ENCODE results near the gene PIK3CB.
"Not testable (repeated sequence)": the region's sequence is repeated elsewhere in the genome, so short reads cannot be mapped to it uniquely, and the experiment has no call there.

Gene PIK3CB

GRCh38 chr3:138802223-138802622 is 32.5 kb downstream of the PIK3CB start:
- DNase-seq: not testable (repeated sequence)

GRCh38 chr3:138801792-138802191 is 32.9 kb downstream of the PIK3CB start:
- no peak for DNase-seq

GRCh38 chr3:138800248-138800647 is 34.5 kb downstream of the PIK3CB start:
- DNase-seq: no peak

- no peak for DNase-seq
Observed at GRCh38 chr3:138799822-138800221, 34.9 kb downstream of the PIK3CB start.

GRCh38 chr3:138797508-138798038 is 37.2 kb downstream of the PIK3CB start:
- no peak for DNase-seq

GRCh38 chr3:138796761-138797160 is 38.0 kb downstream of the PIK3CB start:
- no peak for DNase-seq

- DNase-seq: no peak
Observed at GRCh38 chr3:138786788-138787271, 47.9 kb downstream of the PIK3CB start.

GRCh38 chr3:138785951-138786350 is 48.8 kb downstream of the PIK3CB start:
- no peak for DNase-seq

- DNase-seq: peak; percentile 59
Observed at GRCh38 chr3:138785362-138785857, 49.3 kb downstream of the PIK3CB start.

GRCh38 chr3:138782755-138783154 is 52.0 kb downstream of the PIK3CB start:
- DNase-seq: no peak

- DNase-seq: no peak
Observed at GRCh38 chr3:138781012-138781470, 53.7 kb downstream of the PIK3CB start.

GRCh38 chr3:138778643-138779042 is 56.1 kb downstream of the PIK3CB start:
- DNase-seq: no peak

GRCh38 chr3:138776961-138777360 is 57.8 kb downstream of the PIK3CB start:
- DNase-seq: no peak

GRCh38 chr3:138775254-138775595 is 59.5 kb downstream of the PIK3CB start:
- DNase-seq: no peak

- peak; percentile 28 for DNase-seq
Observed at GRCh38 chr3:138774529-138775253, 60.0 kb downstream of the PIK3CB start.

GRCh38 chr3:138771585-138771984 is 63.1 kb downstream of the PIK3CB start:
- no peak for DNase-seq

- DNase-seq: no peak
Observed at GRCh38 chr3:138769616-138770015, 65.1 kb downstream of the PIK3CB start.

- DNase-seq: no peak
Observed at GRCh38 chr3:138768946-138769345, 65.8 kb downstream of the PIK3CB start.

GRCh38 chr3:138768125-138768524 is 66.6 kb downstream of the PIK3CB start:
- DNase-seq: no peak

GRCh38 chr3:138767498-138768104 is 67.1 kb downstream of the PIK3CB start:
- DNase-seq: no peak

- no peak for DNase-seq
Observed at GRCh38 chr3:138761002-138761401, 73.7 kb downstream of the PIK3CB start.

- DNase-seq: peak; percentile 13
Observed at GRCh38 chr3:138748190-138748589, 86.5 kb downstream of the PIK3CB start.

GRCh38 chr3:138747225-138747624 is 87.5 kb downstream of the PIK3CB start:
- no peak for DNase-seq

GRCh38 chr3:138740072-138740471 is 94.7 kb downstream of the PIK3CB start:
- no peak for DNase-seq

Data from NCI-H82 (cell line).